GM18951 (cell line): ENCODE results near the gene SPAG16.
A peak's percentile ranks its signal among the peaks of the same experiment; 100 is the strongest.

Experiments used
- POLR2A ChIP-seq: IDR thresholded peaks from 4 replicates; pipeline ENCODE4 v1.6.1; 2011; ENCODE audit warnings: mild to moderate bottlenecking; ENCODE audit not compliant: insufficient read length, insufficient read depth; ENCODE audit errors: extremely low read depth
- in situ Hi-C: fragments of 300-500 bp; cut with MboI; formaldehyde crosslinking; loops from one replicate; pipeline ENCODE4 v1.12.0; 2022; ENCODE audit warnings: low sequenced_read_pairs, mixed read lengths, inconsistent platforms; ENCODE audit not compliant: unreplicated experiment

Gene SPAG16

GRCh38 chr2:213284105-213285090 lies at the start of gene SPAG16:
SPAG16 (plus strand) TSS chr2:213284464.
- peak; percentile 71 for TF ChIP-seq POLR2A
- in situ Hi-C loops = no loop called here

GRCh38 chr2:213234641-213235040 lies 49.6 kb upstream of the SPAG16 start:
- in situ Hi-C loops = no loop called here
- TF ChIP-seq POLR2A = no peak

- no peak for TF ChIP-seq POLR2A
- in situ Hi-C loops = no loop called here
Observed at GRCh38 chr2:213235741-213236140, 48.5 kb upstream of the SPAG16 start.

- in situ Hi-C loops = no loop called here
- no peak for TF ChIP-seq POLR2A
Observed at GRCh38 chr2:213237251-213237650, 47.0 kb upstream of the SPAG16 start.

GRCh38 chr2:213237787-213238186 lies 46.5 kb upstream of the SPAG16 start:
- TF ChIP-seq POLR2A = no peak

GRCh38 chr2:213238753-213239495 lies 45.3 kb upstream of the SPAG16 start:
- in situ Hi-C loops = no loop called here
- TF ChIP-seq POLR2A = no peak

More at GRCh38 chr2:213237787-213238186, 46.5 kb upstream of the SPAG16 start:
- in situ Hi-C loops = no loop called here

- in situ Hi-C loops = loop anchor here (10.0 kb wide), 1 partner anchor 693 kb away; no protein-coding TSS in a partner anchor
- TF ChIP-seq POLR2A = no peak
Observed at GRCh38 chr2:213241817-213242216, 42.4 kb upstream of the SPAG16 start.

GRCh38 chr2:213242653-213243052 lies 41.6 kb upstream of the SPAG16 start:
- TF ChIP-seq POLR2A = no peak
- in situ Hi-C loops = loop anchor here (10.0 kb wide), 1 partner anchor 692 kb away; no protein-coding TSS in a partner anchor

GRCh38 chr2:213243189-213244044 lies 40.8 kb upstream of the SPAG16 start:
- in situ Hi-C loops = loop anchor here (10.0 kb wide), 1 partner anchor 691 kb away; no protein-coding TSS in a partner anchor
- no peak for TF ChIP-seq POLR2A

GRCh38 chr2:213246497-213247281 lies 37.6 kb upstream of the SPAG16 start:
- in situ Hi-C loops = loop anchor here (10.0 kb wide), 1 partner anchor 688 kb away; no protein-coding TSS in a partner anchor
- no peak for TF ChIP-seq POLR2A

- in situ Hi-C loops = loop anchor here (10.0 kb wide), 1 partner anchor 687 kb away; no protein-coding TSS in a partner anchor
Observed at GRCh38 chr2:213247566-213247965, 36.7 kb upstream of the SPAG16 start.

GRCh38 chr2:213248637-213249036 lies 35.6 kb upstream of the SPAG16 start:
- in situ Hi-C loops = loop anchor here (10.0 kb wide), 1 partner anchor 686 kb away; no protein-coding TSS in a partner anchor
- no peak for TF ChIP-seq POLR2A

More at GRCh38 chr2:213247566-213247965, 36.7 kb upstream of the SPAG16 start:
- TF ChIP-seq POLR2A = no peak

- no peak for TF ChIP-seq POLR2A
- in situ Hi-C loops = loop anchor here (10.0 kb wide), 1 partner anchor 685 kb away; no protein-coding TSS in a partner anchor
Observed at GRCh38 chr2:213249502-213249901, 34.8 kb upstream of the SPAG16 start.
